HG03066 (cell line): ENCODE results near the gene TIMD4.
"Not testable (repeated sequence)": the region's sequence is repeated elsewhere in the genome, so short reads cannot be mapped to it uniquely, and the experiment has no call there.

Experiments
- ATAC-seq: cut with Tn5 transposase; IDR thresholded peaks from one replicate; pipeline ENCODE4 v1.9.1; 2021; ENCODE audit warnings: low read depth; ENCODE audit not compliant: unreplicated experiment

TIMD4 gene

GRCh38 chr5:156925767-156926166, 37.3 kb downstream of the TIMD4 start:
- ATAC-seq, result not testable (repeated sequence)

- ATAC-seq, result peak; percentile 44
Measured at GRCh38 chr5:156922207-156922792, 40.7 kb downstream of the TIMD4 start.

- ATAC-seq, result peak; percentile 37
Measured at GRCh38 chr5:156920861-156921431, 42.1 kb downstream of the TIMD4 start.

- ATAC-seq, result peak; percentile 47
Measured at GRCh38 chr5:156920042-156920860, 42.8 kb downstream of the TIMD4 start.

GRCh38 chr5:156918311-156918845, 44.6 kb downstream of the TIMD4 start:
- ATAC-seq, result no peak

GRCh38 chr5:156914371-156914737, 48.7 kb downstream of the TIMD4 start:
- ATAC-seq, result no peak

GRCh38 chr5:156913719-156914370, 49.2 kb downstream of the TIMD4 start:
- peak; percentile 97 for ATAC-seq

GRCh38 chr5:156913355-156913718, 49.7 kb downstream of the TIMD4 start:
- no peak for ATAC-seq

- ATAC-seq, result no peak
Measured at GRCh38 chr5:156912869-156913268, 50.2 kb downstream of the TIMD4 start.

- ATAC-seq, result no peak
Measured at GRCh38 chr5:156909180-156909579, 53.8 kb downstream of the TIMD4 start.

- ATAC-seq, result no peak
Measured at GRCh38 chr5:156907667-156908066, 55.4 kb downstream of the TIMD4 start.

- no peak for ATAC-seq
Measured at GRCh38 chr5:156906807-156907206, 56.2 kb downstream of the TIMD4 start.

GRCh38 chr5:156896546-156896945, 66.5 kb downstream of the TIMD4 start:
- ATAC-seq, result no peak

- peak; percentile 72 for ATAC-seq
Measured at GRCh38 chr5:156893517-156893916, 69.5 kb downstream of the TIMD4 start.

- ATAC-seq, result no peak
Measured at GRCh38 chr5:156892864-156893263, 70.2 kb downstream of the TIMD4 start.

GRCh38 chr5:156892223-156892622, 70.8 kb downstream of the TIMD4 start:
- no peak for ATAC-seq

GRCh38 chr5:156888520-156888919, 74.5 kb downstream of the TIMD4 start:
- ATAC-seq, result no peak

GRCh38 chr5:156883316-156883875, 79.6 kb downstream of the TIMD4 start:
- ATAC-seq, result no peak

GRCh38 chr5:156879665-156880285, 83.3 kb downstream of the TIMD4 start:
- peak; percentile 92 for ATAC-seq

- ATAC-seq, result no peak
Measured at GRCh38 chr5:156871212-156871611, 91.8 kb downstream of the TIMD4 start.
